C4-2B (cell line): Measurements from ENCODE around the gene OTC.

Experiments
- ZFX ChIP-seq: fragments of 450-650 bp; IDR thresholded peaks from 2 replicates; pipeline ENCODE4 v1.6.1; 2017
- TF ChIP-seq, protein P1 (sequence below): fragments of 450-650 bp; conservative IDR thresholded peaks from 2 replicates; pipeline ENCODE4 v1.5.1; 2017; ENCODE audit warnings: mild to moderate bottlenecking

DNA sequence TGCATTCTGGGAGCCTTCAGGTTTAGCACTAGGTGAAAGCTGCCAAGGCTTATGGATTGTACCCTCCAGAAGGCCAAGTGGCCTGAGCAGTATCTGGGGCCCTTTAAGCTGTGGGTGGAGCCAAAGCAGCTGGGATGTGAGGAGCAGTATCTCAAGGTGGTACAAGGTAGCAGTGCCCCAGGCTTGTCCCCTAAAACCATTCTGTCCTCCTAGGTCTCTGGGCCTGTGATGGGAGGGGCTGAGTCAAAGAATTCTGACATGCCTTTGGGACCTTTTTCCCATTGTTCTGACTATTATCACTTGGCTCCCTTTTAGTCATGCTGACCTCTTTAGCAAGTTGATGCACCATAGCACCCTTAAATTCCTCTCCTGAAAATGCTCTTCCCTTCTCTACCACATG is 109.9 kb downstream of the OTC start:
- TF ChIP-seq, protein P1, sequence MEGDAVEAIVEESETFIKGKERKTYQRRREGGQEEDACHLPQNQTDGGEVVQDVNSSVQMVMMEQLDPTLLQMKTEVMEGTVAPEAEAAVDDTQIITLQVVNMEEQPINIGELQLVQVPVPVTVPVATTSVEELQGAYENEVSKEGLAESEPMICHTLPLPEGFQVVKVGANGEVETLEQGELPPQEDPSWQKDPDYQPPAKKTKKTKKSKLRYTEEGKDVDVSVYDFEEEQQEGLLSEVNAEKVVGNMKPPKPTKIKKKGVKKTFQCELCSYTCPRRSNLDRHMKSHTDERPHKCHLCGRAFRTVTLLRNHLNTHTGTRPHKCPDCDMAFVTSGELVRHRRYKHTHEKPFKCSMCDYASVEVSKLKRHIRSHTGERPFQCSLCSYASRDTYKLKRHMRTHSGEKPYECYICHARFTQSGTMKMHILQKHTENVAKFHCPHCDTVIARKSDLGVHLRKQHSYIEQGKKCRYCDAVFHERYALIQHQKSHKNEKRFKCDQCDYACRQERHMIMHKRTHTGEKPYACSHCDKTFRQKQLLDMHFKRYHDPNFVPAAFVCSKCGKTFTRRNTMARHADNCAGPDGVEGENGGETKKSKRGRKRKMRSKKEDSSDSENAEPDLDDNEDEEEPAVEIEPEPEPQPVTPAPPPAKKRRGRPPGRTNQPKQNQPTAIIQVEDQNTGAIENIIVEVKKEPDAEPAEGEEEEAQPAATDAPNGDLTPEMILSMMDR, result no peak
- no peak for TF ChIP-seq ZFX
